GM23248 (cell line): ENCODE results near the gene SYP. TPM values are rescaled to one million over a fixed set of nuclear protein-coding genes. Genes with fewer than 3 reads are reported as not detected.
A peak's percentile ranks its signal among the peaks of the same experiment; 100 is the strongest.
"Not testable (repeated sequence)": the region's sequence is repeated elsewhere in the genome, so short reads cannot be mapped to it uniquely, and the experiment has no call there.

ENCODE experiments used
- DNase-seq: peaks from one replicate; pipeline ENCODE4 v3.0.0-alpha.2; 2015
- H2AFZ ChIP-seq: fragments of 200-600 bp; sonication (generic); 2 replicates; pipeline ENCODE4 v1.6.1; 2016; ENCODE audit warnings: antibody characterized with exemption
- H3F3A ChIP-seq: fragments of 200-600 bp; sonication (generic); 2 replicates; pipeline ENCODE4 v1.6.1; 2016; ENCODE audit warnings: mild to moderate bottlenecking, antibody characterized with exemption, mixed run types; ENCODE audit not compliant: insufficient read depth
- H3K27ac ChIP-seq: fragments of 200-600 bp; sonication (generic); 2 replicates; pipeline ENCODE4 v1.5.1; 2016; ENCODE audit warnings: mild to moderate bottlenecking
- H3K27me3 ChIP-seq: fragments of 200-600 bp; sonication (generic); replicated peaks from 2 replicates; pipeline ENCODE4 v1.6.1; 2016; ENCODE audit warnings: mild to moderate bottlenecking; ENCODE audit not compliant: insufficient read depth
- H3K36me3 ChIP-seq: fragments of 200-600 bp; sonication (generic); 2 replicates; pipeline ENCODE4 v1.6.1; 2016; ENCODE audit warnings: low read depth, mild to moderate bottlenecking
- H3K4me1 ChIP-seq: fragments of 200-600 bp; sonication (generic); 2 replicates; pipeline ENCODE4 v1.6.1; 2016; ENCODE audit warnings: mild to moderate bottlenecking; ENCODE audit not compliant: insufficient read depth
- H3K4me2 ChIP-seq: fragments of 200-600 bp; sonication (generic); one replicate; pipeline ENCODE4 v1.6.1; 2016; ENCODE audit warnings: mild to moderate bottlenecking; ENCODE audit not compliant: unreplicated experiment
- H3K4me3 ChIP-seq: fragments of 200-600 bp; sonication (generic); 2 replicates; pipeline ENCODE4 v1.5.1; 2016; ENCODE audit warnings: mild to moderate bottlenecking
- H3K79me2 ChIP-seq: fragments of 200-600 bp; sonication (generic); 2 replicates; pipeline ENCODE4 v1.6.1; 2016; ENCODE audit warnings: mild to moderate bottlenecking; ENCODE audit not compliant: insufficient read depth
- H3K9ac ChIP-seq: fragments of 200-600 bp; sonication (generic); 2 replicates; pipeline ENCODE4 v1.6.1; 2016; ENCODE audit warnings: mild to moderate bottlenecking
- H3K9me2 ChIP-seq: fragments of 200-600 bp; sonication (generic); 2 replicates; pipeline ENCODE4 v1.6.1; 2016; ENCODE audit warnings: mixed run types, mild to moderate bottlenecking, moderate library complexity; ENCODE audit not compliant: insufficient read depth
- H3K9me3 ChIP-seq: fragments of 200-600 bp; sonication (generic); one replicate; pipeline ENCODE4 v1.6.1; 2017; ENCODE audit warnings: low read depth
- H4K20me1 ChIP-seq: fragments of 200-600 bp; sonication (generic); 2 replicates; pipeline ENCODE4 v1.6.0; 2016; ENCODE audit not compliant: insufficient read depth
- EZH2 ChIP-seq: fragments of 200-600 bp; sonication (generic); IDR thresholded peaks from 2 replicates; pipeline ENCODE4 v1.6.1; 2018; ENCODE audit warnings: antibody characterized with exemption, mild to moderate bottlenecking; ENCODE audit not compliant: insufficient read depth, poor library complexity, severe bottlenecking
- EZH2phosphoT487 ChIP-seq: fragments of 200-600 bp; sonication (generic); IDR thresholded peaks from 2 replicates; pipeline ENCODE4 v1.6.1; 2018; ENCODE audit warnings: antibody characterized with exemption, moderate library complexity, mild to moderate bottlenecking, low read depth; ENCODE audit not compliant: insufficient read depth
- WGBS, 2 experiments: methylation state at CpG; one replicate each; pipeline ENCODE4 v1.1.6; 2015 to 2017; ENCODE audit warnings: low lambda C conversion rate in 2 of 2, low coverage in 1 of 2; ENCODE audit errors: missing lambda C conversion rate in 2 of 2; 5-methylcytosine and 5-hydroxymethylcytosine counted together
- in situ Hi-C: fragments of 300-500 bp; cut with MboI; formaldehyde crosslinking; loops from 2 replicates; pipeline ENCODE4 v1.15.0; 2020
- polyA plus RNA-seq: library from polyadenylated mRNA; unstranded; fragments of >200 nt; fragmentation: Nextera tagmentation; extraction: Ambion mirVana; gene quantifications from 2 replicates; pipeline ENCODE4 v1.2.1, GENCODE V29; 2016
- small RNA-seq: library from RNA; depleted of rRNA; stranded (forward); fragments of <200 nt; gene quantifications from one replicate; pipeline ENCODE3, GENCODE V24; 2014; ENCODE audit warnings: low read depth, low replicate concordance
- total RNA-seq: library from RNA; depleted of rRNA; stranded (reverse); fragments of >200 nt; shearing (Covaris generic); gene quantifications from 2 replicates; pipeline ENCODE4 v1.2.3, GENCODE V29; 2014; rRNA removed

The SYP gene
- total and polyA plus RNA-seq, 2 experiments from 2014 or later = 0.23 to 0.54 TPM

DNA sequence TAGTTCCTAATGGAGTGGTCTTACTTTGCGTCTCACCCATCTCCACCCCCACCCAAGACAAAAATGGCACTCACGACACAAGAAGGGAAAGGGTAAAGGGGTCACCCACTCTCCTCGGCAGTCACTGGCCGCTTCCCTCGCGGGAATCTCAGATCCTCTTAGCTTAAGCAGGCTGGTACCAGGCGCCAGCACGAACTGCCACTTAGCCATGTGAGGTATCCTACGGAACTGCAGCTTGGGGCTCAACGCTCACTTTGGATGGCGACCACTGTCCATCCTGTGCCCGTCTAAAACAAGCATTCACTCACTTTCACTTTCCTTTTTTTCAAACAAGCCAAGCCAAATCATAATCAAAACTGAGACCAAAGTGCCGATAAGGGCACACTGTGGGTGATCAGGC, 52.1 kb downstream of the SYP start:
- no peaks in the 10 kb centered on the region for H3K4me1 ChIP-seq
- 87 to 93% methylated on average over 11 to 13 of the region's 13 CpGs for WGBS, 2 experiments
- no peak overlapping the region for H3K4me3 ChIP-seq
- no peaks in the 10 kb centered on the region for H3F3A ChIP-seq
- in situ Hi-C loops = no loop called here
- no peak overlapping the region for H3K27ac ChIP-seq
- H3K79me2 ChIP-seq = no peaks in the 10 kb centered on the region
- no peaks in the 10 kb centered on the region for H4K20me1 ChIP-seq
- TF ChIP-seq EZH2 = no peak
- no peaks in the 10 kb centered on the region for H3K36me3 ChIP-seq
- DNase-seq = no peak
- no peaks in the 10 kb centered on the region for H3K9me2 ChIP-seq
- H3K9me3 ChIP-seq = no peaks in the 10 kb centered on the region
- H2AFZ ChIP-seq = no peak overlapping the region
- H3K9ac ChIP-seq = no peak overlapping the region
- H3K4me2 ChIP-seq = no peak overlapping the region
- H3K27me3 ChIP-seq = no peaks in the 10 kb centered on the region

DNA sequence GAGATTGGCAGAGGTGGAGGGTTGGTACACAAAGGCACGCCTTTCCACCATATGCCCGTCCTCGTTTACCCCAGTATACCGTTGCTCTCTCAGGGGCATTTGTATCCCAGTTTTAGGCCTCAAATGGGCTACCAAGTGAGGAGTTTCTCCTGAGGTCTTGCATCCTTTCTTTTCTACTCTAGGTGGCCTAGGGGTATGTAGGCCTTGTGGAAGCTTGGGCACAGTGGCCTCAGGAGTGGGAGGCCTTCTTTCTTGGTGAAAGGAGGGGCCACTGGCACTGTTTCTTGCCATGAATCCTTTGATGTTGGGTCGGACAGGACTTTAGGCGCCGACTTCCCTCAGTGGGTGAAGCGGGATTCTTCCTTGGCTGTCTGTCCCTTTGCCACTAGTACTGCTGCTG, 52.7 kb downstream of the SYP start:
- no peak for DNase-seq
- Histone ChIP-seq H3K27ac (no peak overlapping the region), H3K27me3 (no peaks in the 10 kb centered on the region), H3K4me1 (no peaks in the 10 kb centered on the region), H3K9ac (no peak overlapping the region), H3K36me3 (no peaks in the 10 kb centered on the region), H3K9me3 (no peaks in the 10 kb centered on the region), H3K79me2 (no peaks in the 10 kb centered on the region), H4K20me1 (no peaks in the 10 kb centered on the region), H3K4me3 (no peak overlapping the region), H3K4me2 (no peak overlapping the region), H2AFZ (no peak overlapping the region), H3F3A (no peaks in the 10 kb centered on the region), H3K9me2 (no peaks in the 10 kb centered on the region)
- no peak for TF ChIP-seq EZH2phosphoT487
- no peak for TF ChIP-seq EZH2
- in situ Hi-C loops = no loop called here
- 80 to 85% methylated on average over 7 to 8 of the region's 8 CpGs for WGBS, 2 experiments

DNA sequence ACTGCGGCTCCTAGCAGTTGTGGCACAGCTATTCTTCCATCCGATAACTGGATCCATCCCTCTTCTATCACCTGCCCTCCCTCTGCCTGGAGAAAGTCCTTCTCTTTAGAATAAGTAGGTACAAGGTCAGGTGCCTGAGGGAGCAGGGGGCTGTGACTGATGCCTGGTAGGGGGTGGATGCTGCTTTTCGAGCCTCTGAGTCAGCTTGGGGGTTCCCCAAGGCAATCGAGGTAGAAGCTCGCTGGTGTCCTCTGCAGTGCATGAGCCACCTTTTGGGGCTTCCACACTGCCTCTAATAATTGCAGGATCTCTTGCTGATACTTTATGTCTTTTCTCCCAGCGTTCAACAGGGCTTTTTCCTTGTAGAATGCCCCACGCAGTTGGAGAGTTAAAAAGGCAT, 56.8 kb downstream of the SYP start:
- H2AFZ ChIP-seq, H3K79me2 ChIP-seq, H3F3A ChIP-seq, H3K9me2 ChIP-seq, H3K4me2 ChIP-seq, H3K4me3 ChIP-seq, in situ Hi-C loops, DNase-seq, H3K9me3 ChIP-seq, H3K27me3 ChIP-seq, H3K27ac ChIP-seq, H3K36me3 ChIP-seq, H3K4me1 ChIP-seq, H3K9ac ChIP-seq, H4K20me1 ChIP-seq: not testable (repeated sequence)
- 67 to 78% methylated on average over 7 of the region's 7 CpGs for WGBS, 2 experiments

DNA sequence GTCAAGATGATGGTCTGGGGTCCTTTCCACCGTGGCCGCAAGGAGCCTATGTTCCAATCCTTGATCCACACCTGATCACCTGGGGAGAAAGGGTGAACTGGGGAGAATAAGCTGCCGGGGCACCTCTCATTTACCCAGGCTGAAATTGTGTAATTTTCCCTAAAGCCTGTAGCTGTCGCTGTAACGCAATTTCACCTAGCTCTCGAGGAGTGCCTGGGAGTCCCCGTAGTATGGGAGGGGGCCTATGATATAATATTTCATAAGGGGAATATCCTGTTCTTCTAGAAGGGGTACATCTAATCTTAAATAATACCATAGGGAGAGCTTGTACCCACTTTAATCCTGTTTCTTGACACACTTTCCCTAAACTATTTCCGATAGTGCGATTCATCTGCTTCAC, 57.7 kb downstream of the SYP start:
- H3K27me3 ChIP-seq, H3K4me1 ChIP-seq, H3F3A ChIP-seq, H2AFZ ChIP-seq, H3K27ac ChIP-seq, H3K9me3 ChIP-seq, H3K36me3 ChIP-seq, H3K4me2 ChIP-seq, H3K79me2 ChIP-seq, H3K9ac ChIP-seq, H3K9me2 ChIP-seq, H3K4me3 ChIP-seq, H4K20me1 ChIP-seq, in situ Hi-C loops: not testable (repeated sequence)
- DNase-seq = peak; percentile 39
- WGBS, 2 experiments = 36 to 40% methylated on average over 9 of the region's 9 CpGs

DNA sequence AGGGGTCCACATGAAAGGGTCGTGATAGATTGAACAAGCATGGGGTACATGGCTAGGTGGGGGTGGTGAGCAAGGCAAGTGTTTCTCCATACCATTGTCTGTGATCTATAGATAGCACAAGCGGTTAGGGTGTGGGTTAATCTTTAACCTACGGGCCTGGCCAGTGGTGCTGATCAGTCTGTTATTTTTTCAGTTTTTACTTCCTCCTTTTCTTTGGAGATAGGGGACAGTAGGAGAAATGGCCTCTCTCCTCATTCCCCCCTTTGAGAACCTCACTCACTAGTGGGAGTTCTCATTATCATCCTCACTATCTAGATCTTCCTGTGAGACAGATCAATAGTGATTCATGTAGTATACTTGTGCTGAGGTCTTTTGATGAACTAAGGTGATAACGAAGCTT, 60.3 kb downstream of the SYP start:
- in situ Hi-C loops = no loop called here
- Histone ChIP-seq H3K4me3 (no peak overlapping the region), H2AFZ (no peak overlapping the region), H4K20me1 (no peaks in the 10 kb centered on the region), H3F3A (no peaks in the 10 kb centered on the region), H3K79me2 (no peaks in the 10 kb centered on the region), H3K9me2 (no peaks in the 10 kb centered on the region), H3K36me3 (no peaks in the 10 kb centered on the region), H3K9ac (no peak overlapping the region), H3K27me3 (no peaks in the 10 kb centered on the region), H3K4me2 (no peak overlapping the region), H3K27ac (no peak overlapping the region), H3K9me3 (no peaks in the 10 kb centered on the region), H3K4me1 (no peaks in the 10 kb centered on the region)
- WGBS, 2 experiments = 62 to 76% methylated on average over 4 of the region's 4 CpGs
- no peak for DNase-seq
- no peak for TF ChIP-seq EZH2phosphoT487

Small RNAs within 50 kb of the gene (small RNA-seq; reads per million reads assigned to genes)
- gene RN7SL262P = not detected

Other genes starting within 250 kb of the SYP start
- 43.4 and 44.9 TPM in 2 replicates for gene OTUD5, start 242.6 kb downstream of the SYP start, total RNA-seq
- 27.0 and 30.9 TPM in 2 replicates for gene OTUD5, start 242.6 kb downstream of the SYP start, polyA plus RNA-seq
- gene KCND1, start 228.3 kb downstream of the SYP start, total RNA-seq = 0.65 and 1.5 TPM in 2 replicates
- gene KCND1, start 228.3 kb downstream of the SYP start, polyA plus RNA-seq = 0.69 and 0.71 TPM in 2 replicates
- gene GRIPAP1, start 197.9 kb downstream of the SYP start, total RNA-seq = 16.5 and 31.6 TPM in 2 replicates
- gene GRIPAP1, start 197.9 kb downstream of the SYP start, polyA plus RNA-seq = 16.5 and 21.8 TPM in 2 replicates
- gene TFE3, start 156.8 kb downstream of the SYP start, total RNA-seq = 72.5 and 85.6 TPM in 2 replicates
- 53.0 and 57.3 TPM in 2 replicates for gene TFE3, start 156.8 kb downstream of the SYP start, polyA plus RNA-seq
- 0.22 TPM in 1 of 2 replicates, not detected in the other for gene CCDC120, start 141.2 kb downstream of the SYP start, total RNA-seq
- 0.94 and 1.3 TPM in 2 replicates for gene CCDC120, start 141.2 kb downstream of the SYP start, polyA plus RNA-seq
- gene PRAF2, start 126.2 kb downstream of the SYP start, total RNA-seq = 17.5 and 24.6 TPM in 2 replicates
- gene PRAF2, start 126.2 kb downstream of the SYP start, polyA plus RNA-seq = 141 and 143 TPM in 2 replicates
- gene WDR45, start 120.3 kb downstream of the SYP start, total RNA-seq = 78.5 and 91.9 TPM in 2 replicates
- gene WDR45, start 120.3 kb downstream of the SYP start, polyA plus RNA-seq = 101 and 103 TPM in 2 replicates
- gene GPKOW, start 76.5 kb downstream of the SYP start, total RNA-seq = 19.7 and 22.4 TPM in 2 replicates
- 20.9 and 23.8 TPM in 2 replicates for gene GPKOW, start 76.5 kb downstream of the SYP start, polyA plus RNA-seq
- 1.3 and 8.0 TPM in 2 replicates for gene MAGIX, start 37.4 kb downstream of the SYP start, total RNA-seq
- gene MAGIX, start 37.4 kb downstream of the SYP start, polyA plus RNA-seq = 1.1 and 1.5 TPM in 2 replicates
- gene PLP2, start 28.3 kb downstream of the SYP start, total RNA-seq = 62.3 and 62.5 TPM in 2 replicates
- gene PLP2, start 28.3 kb downstream of the SYP start, polyA plus RNA-seq = 204 and 209 TPM in 2 replicates
- 9.0 and 10.8 TPM in 2 replicates for gene PRICKLE3, start 13.8 kb downstream of the SYP start, total RNA-seq
- gene PRICKLE3, start 13.8 kb downstream of the SYP start, polyA plus RNA-seq = 5.1 TPM in 2 replicates
- gene CACNA1F, start 33.1 kb upstream of the SYP start, total RNA-seq = not detected in 2 replicates
- gene CACNA1F, start 33.1 kb upstream of the SYP start, polyA plus RNA-seq = not detected in 2 replicates
- gene CCDC22, start 35.3 kb upstream of the SYP start, total RNA-seq = 8.6 and 10.7 TPM in 2 replicates
- 11.8 and 12.7 TPM in 2 replicates for gene CCDC22, start 35.3 kb upstream of the SYP start, polyA plus RNA-seq
- gene FOXP3, start 64.5 kb upstream of the SYP start, total RNA-seq = not detected in 2 replicates
- gene FOXP3, start 64.5 kb upstream of the SYP start, polyA plus RNA-seq = 0.08 and 0.20 TPM in 2 replicates
- gene PPP1R3F, start 69.6 kb upstream of the SYP start, total RNA-seq = 6.2 and 10.6 TPM in 2 replicates
- gene PPP1R3F, start 69.6 kb upstream of the SYP start, polyA plus RNA-seq = 4.4 and 5.7 TPM in 2 replicates
- not detected in 2 replicates for gene GAGE10, start 103.5 kb upstream of the SYP start, total RNA-seq
- not detected in 2 replicates for gene GAGE10, start 103.5 kb upstream of the SYP start, polyA plus RNA-seq
- gene GAGE12J, start 121.8 kb upstream of the SYP start, total RNA-seq = not detected in 2 replicates
- gene GAGE12J, start 121.8 kb upstream of the SYP start, polyA plus RNA-seq = not detected in 2 replicates
- gene GAGE13, start 131.4 kb upstream of the SYP start, total RNA-seq = not detected in 2 replicates
- not detected in 2 replicates for gene GAGE13, start 131.4 kb upstream of the SYP start, polyA plus RNA-seq